ENCODE data around the gene DAGLA.

The DAGLA gene

GRCh38 chr11:61707574-61707973 lies 27.4 kb downstream of the DAGLA start:
- no peak overlapping the region for H3K4me3 ChIP-seq (ENCODE audit: low read depth, low read length)
- no peak for DNase-seq (ENCODE audit: low read depth)
- no peak for TF ChIP-seq CTCF (IDR thresholded peaks at IDR 0.05; ENCODE audit: low read depth, low read length, missing control alignments)
- in situ Hi-C loops (cut with HindIII; ENCODE audit: low sequenced_read_pairs): no loop called here

GRCh38 chr11:61709110-61709509 lies 28.9 kb downstream of the DAGLA start:
- DNase-seq (ENCODE audit: low read depth): no peak
- TF ChIP-seq CTCF (IDR thresholded peaks at IDR 0.05; ENCODE audit: low read depth, low read length, missing control alignments): no peak
- H3K4me3 ChIP-seq (ENCODE audit: low read depth, low read length): no peak overlapping the region
- in situ Hi-C loops (cut with HindIII; ENCODE audit: low sequenced_read_pairs): no loop called here

- no peak for DNase-seq (ENCODE audit: low read depth)
- H3K4me3 ChIP-seq (ENCODE audit: low read depth, low read length): no peak overlapping the region
- TF ChIP-seq CTCF (IDR thresholded peaks at IDR 0.05; ENCODE audit: low read depth, low read length, missing control alignments): no peak
- in situ Hi-C loops (cut with HindIII; ENCODE audit: low sequenced_read_pairs): no loop called here
These were observed 29.4 kb downstream of the DAGLA start for GRCh38 chr11:61709572-61709971.

- H3K4me3 ChIP-seq (ENCODE audit: low read depth, low read length): no peak overlapping the region
- no peak for TF ChIP-seq CTCF (IDR thresholded peaks at IDR 0.05; ENCODE audit: low read depth, low read length, missing control alignments)
- DNase-seq (ENCODE audit: low read depth): no peak
- in situ Hi-C loops (cut with HindIII; ENCODE audit: low sequenced_read_pairs): no loop called here
These were observed 29.8 kb downstream of the DAGLA start for GRCh38 chr11:61710019-61710418.

- DNase-seq (ENCODE audit: low read depth): no peak
- in situ Hi-C loops (cut with HindIII; ENCODE audit: low sequenced_read_pairs): no loop called here
- TF ChIP-seq CTCF (IDR thresholded peaks at IDR 0.05; ENCODE audit: low read depth, low read length, missing control alignments): no peak
- H3K4me3 ChIP-seq (ENCODE audit: low read depth, low read length): no peak overlapping the region
These were observed 30.8 kb downstream of the DAGLA start for GRCh38 chr11:61711037-61711436.

- no peak overlapping the region for H3K4me3 ChIP-seq (ENCODE audit: low read depth, low read length)
- in situ Hi-C loops (cut with HindIII; ENCODE audit: low sequenced_read_pairs): no loop called here
- no peak for DNase-seq (ENCODE audit: low read depth)
- TF ChIP-seq CTCF (IDR thresholded peaks at IDR 0.05; ENCODE audit: low read depth, low read length, missing control alignments): no peak
These were observed 31.3 kb downstream of the DAGLA start for GRCh38 chr11:61711498-61711897.

- in situ Hi-C loops (cut with HindIII; ENCODE audit: low sequenced_read_pairs): no loop called here
- no peak for TF ChIP-seq CTCF (IDR thresholded peaks at IDR 0.05; ENCODE audit: low read depth, low read length, missing control alignments)
These were observed 32.1 kb downstream of the DAGLA start for GRCh38 chr11:61712314-61712713.

More at GRCh38 chr11:61712314-61712713, 32.1 kb downstream of the DAGLA start:
- no peak overlapping the region for H3K4me3 ChIP-seq (ENCODE audit: low read depth, low read length)
- no peak for DNase-seq (ENCODE audit: low read depth)

Measured in astrocyte of the cerebellum (primary cell).